Caco-2 (cell line): Measurements from ENCODE around the gene ACAD11. TPM values are rescaled to one million over a fixed set of nuclear protein-coding genes. Genes with fewer than 3 reads are reported as not detected.
"Not testable (repeated sequence)": the region's sequence is repeated elsewhere in the genome, so short reads cannot be mapped to it uniquely, and the experiment has no call there.

Experiments used
- BruUV-seq: library from RNA; stranded (reverse); fragments of 400-500 nt; replicated peaks from 2 replicates; lab custom pipeline; 2021; lab: Mats Ljungman, UMichigan
- CTCF ChIA-PET: fragments of 300-600 bp; sonication (Branson Sonifier 250); formaldehyde crosslinking; loops from one replicate; lab custom pipeline; 2022; ENCODE audit warnings: antibody characterized with exemption; lab: Charles Lee
- POLR2A ChIA-PET: fragments of 300-600 bp; sonication (Branson Sonifier 250); formaldehyde crosslinking; loops from one replicate; lab custom pipeline; 2022; ENCODE audit warnings: antibody characterized with exemption; lab: Charles Lee
- DNase-seq, 2 experiments: peaks; one replicate each; pipeline versions ENCODE4 v3.0.0 to v3.0.0-alpha.2; 2020 to 2022
- H3K27me3 ChIP-seq: replicated peaks from 2 replicates; pipeline ENCODE4 v1.6.0; 2011; ENCODE audit warnings: low read length; ENCODE audit not compliant: control insufficient read depth, insufficient read depth
- H3K36me3 ChIP-seq: 2 replicates; pipeline ENCODE4 v1.5.1; 2011; ENCODE audit warnings: low read length; ENCODE audit not compliant: control insufficient read depth, insufficient read depth
- H3K4me1 ChIP-seq: fragments of 250-450 bp; sonication (Bioruptor Pico); 2 replicates; pipeline ENCODE4 v1.5.1; 2020; ENCODE audit warnings: mild to moderate bottlenecking
- H3K4me3 ChIP-seq: 2 replicates; pipeline ENCODE4 v1.5.1; 2011; ENCODE audit warnings: low read depth, mild to moderate bottlenecking, control low read depth, low read length
- H3K9me3 ChIP-seq: fragments of 250-450 bp; sonication (Bioruptor Pico); 2 replicates; pipeline ENCODE4 v1.5.1; 2020; ENCODE audit warnings: mild to moderate bottlenecking, moderate library complexity
- H3K27ac Mint-ChIP-seq: one replicate; pipeline ENCODE4 v1.8.0; 2022; ENCODE audit warnings: mixed read lengths; ENCODE audit not compliant: unreplicated experiment
- H3K27me3 Mint-ChIP-seq: one replicate; pipeline ENCODE4 v1.8.0; 2022; ENCODE audit warnings: mixed read lengths; ENCODE audit not compliant: insufficient read depth, unreplicated experiment
- H3K36me3 Mint-ChIP-seq: one replicate; pipeline ENCODE4 v1.8.0; 2022; ENCODE audit warnings: mild to moderate bottlenecking, mixed read lengths; ENCODE audit not compliant: insufficient read depth, unreplicated experiment
- H3K4me1 Mint-ChIP-seq: one replicate; pipeline ENCODE4 v1.8.0; 2022; ENCODE audit warnings: low read depth, mixed read lengths; ENCODE audit not compliant: unreplicated experiment
- H3K4me3 Mint-ChIP-seq: one replicate; pipeline ENCODE4 v1.8.0; 2022; ENCODE audit warnings: mild to moderate bottlenecking, moderate library complexity, mixed read lengths; ENCODE audit not compliant: unreplicated experiment
- H3K9me3 Mint-ChIP-seq: one replicate; pipeline ENCODE4 v1.8.0; 2022; ENCODE audit warnings: mixed read lengths; ENCODE audit not compliant: unreplicated experiment
- CTCF ChIP-seq, 2 experiments: fragments of 200-600 bp in 1 of 2; IDR thresholded peaks; 1 replicate in 1 of 2; 2 replicates in 1 of 2; pipeline versions ENCODE4 v1.5.1 to v1.8.0; 2011 to 2022; ENCODE audit warnings: antibody characterized with exemption in 1 of 2, control low read depth in 1 of 2, inconsistent platforms in 1 of 2, low read depth in 1 of 2, low read length in 1 of 2, mild to moderate bottlenecking in 1 of 2, moderate library complexity in 1 of 2; ENCODE audit not compliant: insufficient read depth in 1 of 2, severe bottlenecking in 1 of 2, unreplicated experiment in 1 of 2
- intact Hi-C: fragments of 100-400 bp; cut with micrococcal nuclease; formaldehyde crosslinking; loops from one replicate; pipeline ENCODE4 v1.10.0; 2022; ENCODE audit not compliant: unreplicated experiment
- total RNA-seq: library from RNA; stranded (reverse); gene quantifications from 2 replicates; pipeline ENCODE4 v1.2.3, GENCODE V29; 2022

Gene ACAD11
- total RNA-seq, 1 experiment from 2014 or later: 33.0 TPM

GRCh38 chr3:132643366-132643765 lies 16.2 kb downstream of the ACAD11 start:
- Mint-ChIP-seq H3K36me3 (peaks cover 12% of the 10 kb centered on the region), H3K4me3 (no peak overlapping the region), H3K4me1 (no peaks in the 10 kb centered on the region), H3K27ac (no peak overlapping the region), H3K27me3 (no peaks in the 10 kb centered on the region), H3K9me3 (no peaks in the 10 kb centered on the region)
- Histone ChIP-seq H3K4me3 (no peak overlapping the region), H3K9me3 (no peaks in the 10 kb centered on the region), H3K4me1 (no peaks in the 10 kb centered on the region; the same call in 1 of the 2 replicates), H3K36me3 (no peaks in the 10 kb centered on the region), H3K27me3 (no peaks in the 10 kb centered on the region)
- TF ChIP-seq CTCF (IDR thresholded peaks at IDR 0.05; ENCODE audit: insufficient read depth in 1 of 2, low read depth in 1 of 2, low read length in 1 of 2, severe bottlenecking in 1 of 2, unreplicated experiment in 1 of 2): no peak
- ChIA-PET CTCF (interaction anchor here (1.0 to 2.1 kb wide), 4 partner anchors 10 to 109 kb away, joined by 3 to 14 read pairs (median 7); no protein-coding TSS in a partner anchor), POLR2A (no interaction called here)
- intact Hi-C loops: no loop called here
- DNase-seq: no peak
- BruUV-seq: no TSS peak

- H3K9me3 Mint-ChIP-seq: no peaks in the 10 kb centered on the region
- H3K36me3 Mint-ChIP-seq: peaks cover 12% of the 10 kb centered on the region
- no peak overlapping the region for H3K4me3 ChIP-seq
- POLR2A ChIA-PET: no interaction called here
- no peak overlapping the region for H3K27ac Mint-ChIP-seq
- H3K36me3 ChIP-seq: no peaks in the 10 kb centered on the region
- BruUV-seq: no TSS peak
- intact Hi-C loops: loop anchor here (1.0 kb wide), 2 partner anchors 106 to 290 kb away; no protein-coding TSS in a partner anchor
- no peak overlapping the region for H3K4me3 Mint-ChIP-seq
- no peaks in the 10 kb centered on the region for H3K27me3 ChIP-seq
- no peaks in the 10 kb centered on the region for H3K4me1 Mint-ChIP-seq
- TF ChIP-seq CTCF (IDR thresholded peaks at IDR 0.05; ENCODE audit: insufficient read depth in 1 of 2, low read depth in 1 of 2, low read length in 1 of 2, severe bottlenecking in 1 of 2, unreplicated experiment in 1 of 2): no peak
- CTCF ChIA-PET: interaction anchor here (1.0 to 2.1 kb wide), 4 partner anchors 11 to 109 kb away, joined by 3 to 14 read pairs (median 7); no protein-coding TSS in a partner anchor
- H3K27me3 Mint-ChIP-seq: no peaks in the 10 kb centered on the region
- no peaks in the 10 kb centered on the region; the same call in 1 of the 2 replicates for H3K4me1 ChIP-seq
- H3K9me3 ChIP-seq: no peaks in the 10 kb centered on the region
- DNase-seq: no peak
These were observed 17.1 kb downstream of the ACAD11 start for GRCh38 chr3:132642539-132642847.

GRCh38 chr3:132641837-132642538 lies 17.6 kb downstream of the ACAD11 start:
- no peaks in the 10 kb centered on the region for H3K27me3 Mint-ChIP-seq
- H3K27me3 ChIP-seq: no peaks in the 10 kb centered on the region
- H3K4me3 Mint-ChIP-seq: no peak overlapping the region
- H3K36me3 Mint-ChIP-seq: peaks cover 12% of the 10 kb centered on the region
- no peak overlapping the region for H3K4me3 ChIP-seq
- H3K9me3 Mint-ChIP-seq: no peaks in the 10 kb centered on the region
- no peaks in the 10 kb centered on the region for H3K36me3 ChIP-seq
- CTCF ChIA-PET: interaction anchor here (1.8 to 2.1 kb wide), 3 partner anchors 17 to 108 kb away, joined by 6 to 14 read pairs (median 8); no protein-coding TSS in a partner anchor
- TF ChIP-seq CTCF (IDR thresholded peaks at IDR 0.05; ENCODE audit: insufficient read depth in 1 of 2, low read depth in 1 of 2, low read length in 1 of 2, severe bottlenecking in 1 of 2, unreplicated experiment in 1 of 2): peak; percentile 57 to 71
- no peaks in the 10 kb centered on the region for H3K9me3 ChIP-seq
- H3K4me1 ChIP-seq: no peaks in the 10 kb centered on the region; the same call in 1 of the 2 replicates
- no peak overlapping the region for H3K27ac Mint-ChIP-seq
- DNase-seq: no peak
- intact Hi-C loops: loop anchor here (1.0 kb wide), 2 partner anchors 106 to 290 kb away; no protein-coding TSS in a partner anchor
- no peaks in the 10 kb centered on the region for H3K4me1 Mint-ChIP-seq
- no TSS peak for BruUV-seq
- POLR2A ChIA-PET: no interaction called here

GRCh38 chr3:132641427-132641826 lies 18.2 kb downstream of the ACAD11 start:
- POLR2A ChIA-PET, CTCF ChIA-PET, intact Hi-C loops, H3K4me1 Mint-ChIP-seq, H3K27ac Mint-ChIP-seq, BruUV-seq, H3K27me3 ChIP-seq, DNase-seq, H3K27me3 Mint-ChIP-seq, H3K9me3 ChIP-seq, H3K9me3 Mint-ChIP-seq, H3K36me3 ChIP-seq, H3K4me3 ChIP-seq, H3K4me1 ChIP-seq, H3K4me3 Mint-ChIP-seq: not testable (repeated sequence)
- peaks cover 12% of the 10 kb centered on the region for H3K36me3 Mint-ChIP-seq
